HG03066 (cell line): ENCODE results near the gene RGS1.

ENCODE experiments used
- ATAC-seq: cut with Tn5 transposase; IDR thresholded peaks from one replicate; pipeline ENCODE4 v1.9.1; 2021; ENCODE audit warnings: low read depth; ENCODE audit not compliant: unreplicated experiment

Gene RGS1

DNA sequence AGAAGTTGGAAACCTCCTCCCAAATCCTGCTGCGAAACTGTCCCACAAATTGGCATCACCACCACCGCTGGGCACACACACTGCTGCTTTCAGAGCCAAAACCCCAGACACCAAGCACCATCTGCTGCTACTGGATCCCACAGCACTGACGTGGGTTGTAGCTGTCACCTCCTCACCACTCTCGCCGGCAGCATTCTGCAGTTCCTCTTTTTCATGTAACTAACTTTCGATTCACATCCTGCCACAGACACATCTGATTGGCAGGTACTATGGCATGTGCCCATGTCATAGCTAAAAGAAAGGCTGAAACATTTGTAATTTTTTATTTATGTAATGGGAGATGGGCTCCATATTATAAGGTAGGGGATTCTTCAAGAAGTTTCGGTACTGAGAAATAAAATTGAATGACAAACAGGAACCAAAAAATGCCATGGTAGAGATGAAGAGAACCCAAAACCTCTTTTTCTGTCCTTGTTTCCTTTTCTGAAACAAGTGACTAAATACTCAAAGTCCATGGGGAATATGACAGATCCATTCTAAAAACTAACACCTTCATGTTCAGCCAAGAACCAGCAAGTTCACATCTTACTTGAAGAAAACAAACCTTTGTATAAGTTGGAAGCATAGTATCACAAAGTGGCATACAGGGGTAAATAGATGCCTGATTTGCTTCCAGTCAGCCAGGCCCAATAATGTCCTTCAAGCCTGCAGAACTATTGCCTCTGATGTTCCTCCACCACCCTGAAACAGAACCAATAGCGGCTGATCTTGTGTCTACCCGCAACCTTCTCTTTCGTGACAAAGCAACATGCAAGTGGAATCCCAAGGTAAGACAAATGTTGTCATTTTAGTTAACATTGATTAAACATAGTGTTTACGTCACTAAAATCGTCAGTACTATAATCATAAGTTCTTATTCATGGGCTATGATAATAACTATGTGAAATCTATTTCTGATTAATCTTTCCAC lies 33.8 kb downstream of the RGS1 start:
- peak; percentile 95 for ATAC-seq

DNA sequence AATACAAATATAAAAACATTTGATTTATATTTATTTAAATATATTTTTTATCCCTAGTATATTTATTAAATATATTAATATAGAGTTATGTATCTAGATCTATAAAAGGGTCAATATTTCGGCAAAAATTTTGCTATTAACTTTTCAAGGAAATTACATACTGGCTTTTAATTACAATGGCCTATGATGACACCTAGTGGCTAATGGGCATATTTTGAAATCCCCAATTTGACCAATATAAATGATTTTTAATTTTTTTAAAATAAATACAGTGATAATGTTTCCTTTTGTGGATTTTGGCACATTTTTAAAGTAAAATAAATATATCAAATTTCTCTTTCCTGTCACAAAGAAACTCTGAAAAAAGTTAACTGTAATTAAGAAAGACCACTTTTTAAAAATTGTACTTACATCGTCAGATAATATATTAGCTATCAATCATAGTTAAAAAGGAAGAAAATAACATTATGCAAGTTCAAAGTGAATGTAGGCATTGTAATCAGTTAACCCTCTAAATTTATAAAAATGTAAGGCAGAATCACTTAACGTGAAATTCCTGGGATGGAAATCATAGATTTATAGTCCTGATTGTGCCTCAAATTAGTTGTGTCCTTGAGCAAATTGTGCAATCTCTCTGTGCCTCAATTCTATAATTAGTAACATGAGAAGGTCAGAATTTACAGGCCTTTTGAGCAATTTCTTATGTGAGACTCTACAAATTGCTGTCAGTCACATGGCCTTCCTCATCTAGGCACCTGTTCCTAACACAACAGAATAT lies 34.7 kb downstream of the RGS1 start:
- ATAC-seq: no peak

DNA sequence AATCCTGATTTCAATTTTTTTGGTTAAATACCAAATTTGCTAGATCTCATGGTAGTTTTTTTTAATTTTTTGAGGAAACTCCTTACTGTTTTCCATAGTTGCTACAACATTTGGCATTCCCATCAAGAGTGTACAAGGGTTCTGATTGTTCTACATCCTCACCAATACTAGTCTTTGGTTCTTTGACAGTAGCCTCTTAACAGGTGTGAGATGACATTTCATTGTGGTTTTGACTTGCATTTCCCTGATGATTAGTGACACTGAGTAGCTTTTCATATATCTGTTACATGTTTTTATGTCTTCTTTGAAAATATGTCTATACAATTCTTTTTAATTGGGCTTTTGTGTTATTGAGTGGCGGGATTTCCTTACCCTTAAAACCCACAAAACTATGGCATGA lies 39.5 kb downstream of the RGS1 start:
- no peak for ATAC-seq

DNA sequence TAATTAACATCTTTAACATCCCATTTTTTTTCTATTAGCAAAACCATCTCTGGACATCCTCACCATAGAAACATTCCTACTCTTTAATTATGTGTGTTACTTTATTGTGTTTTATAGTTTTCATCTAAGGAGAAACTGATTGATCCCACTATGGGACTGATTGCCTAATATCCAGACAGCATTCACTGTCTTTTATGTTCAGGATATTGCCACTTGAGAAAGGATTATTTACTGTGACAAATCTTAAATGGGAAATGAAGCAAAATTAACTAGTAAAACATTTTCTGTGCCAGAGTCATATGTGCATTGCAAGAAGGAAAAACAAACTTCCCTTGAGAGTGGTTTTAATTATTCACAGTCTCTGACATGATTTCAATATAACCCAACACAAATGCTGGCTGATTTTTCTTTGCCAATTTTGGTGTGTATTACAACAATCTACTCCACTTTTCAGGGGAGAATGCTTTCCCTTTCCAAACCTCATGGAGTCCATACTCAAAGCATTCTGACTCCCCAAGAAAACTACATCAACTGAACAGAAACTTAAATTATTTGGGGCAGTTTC lies 44.6 kb downstream of the RGS1 start:
- no peak for ATAC-seq

DNA sequence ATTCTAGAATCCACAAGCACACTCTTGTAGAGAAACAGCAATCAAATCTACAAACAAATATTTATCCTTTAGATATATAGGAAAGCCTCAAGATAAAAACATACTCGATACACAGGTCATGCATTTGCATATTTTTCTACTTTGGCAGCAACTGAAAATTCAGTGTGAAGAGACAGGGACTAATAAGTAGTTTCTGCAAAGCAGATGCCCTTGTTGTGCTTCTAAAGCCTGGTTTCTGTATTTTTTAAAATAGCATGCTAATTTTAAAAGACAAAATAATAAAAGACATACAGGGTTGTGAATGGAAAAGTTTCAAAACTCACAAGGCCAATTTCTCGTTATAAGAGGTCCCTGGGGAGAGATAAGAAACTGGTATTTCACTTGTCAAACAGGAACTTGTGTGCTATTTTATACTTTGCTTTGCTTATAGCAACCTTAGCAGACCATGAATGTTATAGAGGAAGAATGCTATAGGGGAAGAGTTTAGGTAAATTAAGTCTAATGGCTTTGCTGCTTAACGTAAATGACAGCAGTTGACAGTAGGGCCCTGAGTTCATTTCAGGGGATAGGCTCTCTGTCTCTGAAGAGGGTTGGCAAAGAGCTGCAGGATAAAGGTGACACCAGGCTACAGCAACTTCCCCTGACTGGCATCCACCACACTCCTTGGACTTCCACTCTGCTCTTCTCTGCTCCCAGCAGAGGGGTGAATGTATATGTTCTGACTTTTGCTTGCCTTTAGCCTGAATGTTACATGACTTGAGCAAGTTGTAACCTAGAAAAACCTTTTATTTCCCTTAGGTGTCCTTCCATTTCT lies 51.0 kb downstream of the RGS1 start:
- peak; percentile 89 for ATAC-seq

DNA sequence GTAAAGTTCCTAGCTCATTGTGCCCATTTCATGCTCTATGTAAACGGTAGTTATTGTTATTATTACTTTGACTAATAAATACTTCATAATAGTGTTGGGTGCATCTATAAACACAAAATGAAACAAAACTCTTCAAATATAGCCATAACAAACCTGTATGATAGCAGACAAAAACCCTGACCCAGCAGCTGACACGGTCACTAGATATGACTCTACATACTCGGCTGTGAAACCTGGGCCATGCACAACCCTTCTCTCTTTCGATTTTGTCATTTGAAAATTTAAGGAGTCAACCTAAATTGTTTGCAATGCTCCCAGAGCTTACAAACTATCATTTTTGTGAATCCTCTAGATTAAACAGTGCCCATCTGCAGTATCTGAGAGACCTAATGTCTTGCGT lies 52.3 kb downstream of the RGS1 start:
- ATAC-seq: peak; percentile 33

DNA sequence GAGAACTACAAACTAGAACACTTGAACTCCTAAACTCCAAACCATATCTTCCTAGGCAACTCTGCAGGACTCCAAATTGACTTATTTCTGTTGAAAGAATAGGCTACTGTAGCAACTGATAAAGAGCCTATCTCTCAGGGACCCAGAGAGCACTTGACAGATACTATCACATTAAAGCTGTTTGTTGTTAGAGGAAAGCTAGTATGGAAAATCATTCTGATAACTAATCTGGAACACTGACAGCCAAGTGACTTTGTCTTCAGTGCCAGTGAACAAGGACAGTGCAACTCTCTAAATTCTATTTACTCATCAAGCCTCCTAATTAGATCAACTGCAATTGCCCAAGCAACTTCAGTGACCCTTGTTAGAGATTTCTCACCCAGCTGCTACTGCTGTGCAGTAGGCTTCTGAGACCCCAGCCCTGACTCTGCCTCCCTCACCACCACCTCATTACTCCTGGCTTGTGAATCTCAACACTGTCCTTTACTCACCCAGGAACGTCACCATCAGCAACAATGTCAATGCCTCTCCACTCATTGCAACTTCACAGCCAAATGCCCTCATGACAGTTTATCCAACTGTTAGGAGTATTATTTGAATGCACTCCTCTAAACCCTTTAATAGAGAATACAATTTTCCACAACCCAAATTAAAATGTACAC lies 53.0 kb downstream of the RGS1 start:
- ATAC-seq: no peak

DNA sequence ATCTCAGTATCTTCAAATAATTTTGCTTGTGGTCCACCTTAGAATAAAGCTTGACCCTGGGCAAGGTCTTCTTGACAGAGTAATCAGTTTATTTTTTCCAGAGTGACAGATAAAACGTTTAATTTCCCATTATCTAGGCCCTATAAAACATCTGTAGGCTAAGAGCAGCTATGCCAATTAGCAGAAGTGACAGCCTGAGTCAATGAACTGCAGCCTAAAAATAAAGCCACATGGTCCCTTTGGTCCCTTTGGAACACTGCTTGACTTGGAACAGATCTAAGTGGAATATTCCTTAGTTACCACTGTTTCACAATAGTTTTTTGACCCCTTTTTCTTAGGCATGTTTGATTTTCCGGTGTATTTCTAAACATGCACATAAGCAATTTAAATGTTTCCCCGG lies 54.0 kb downstream of the RGS1 start:
- no peak for ATAC-seq
